DND-41 (cell line): ENCODE measurements around the gene PICK1.

Experiments used
- ATAC-seq: fragments of 200-7000 bp; cut with Tn5 transposase; 3 replicates; pipeline ENCODE4 v1.9.1; 2021; ENCODE audit warnings: low read depth; ENCODE audit not compliant: insufficient read depth
- DNase-seq: peaks from one replicate; pipeline ENCODE4 v3.0.0-alpha.2; 2020
- H2AFZ ChIP-seq: 2 replicates; pipeline ENCODE4 v1.6.0; 2012; ENCODE audit warnings: low read depth, low read length
- H3K27ac ChIP-seq: 2 replicates; pipeline ENCODE4 v1.5.1; 2012; ENCODE audit warnings: low read length, inconsistent platforms
- H3K27me3 ChIP-seq: fragments of 200-600 bp; sonication (generic); 2 replicates; pipeline ENCODE4 v1.6.0; 2012; ENCODE audit warnings: low read length, mild to moderate bottlenecking, inconsistent platforms; ENCODE audit not compliant: insufficient read depth, poor library complexity
- H3K36me3 ChIP-seq: 2 replicates; pipeline ENCODE4 v1.5.1; 2012; ENCODE audit warnings: low read length, inconsistent platforms; ENCODE audit not compliant: insufficient read depth
- H3K4me1 ChIP-seq: 2 replicates; pipeline ENCODE4 v1.5.1; 2012; ENCODE audit warnings: mild to moderate bottlenecking, low read length; ENCODE audit not compliant: insufficient read depth
- H3K4me2 ChIP-seq: 2 replicates; pipeline ENCODE4 v1.6.0; 2012; ENCODE audit warnings: mild to moderate bottlenecking, moderate library complexity, low read length, inconsistent platforms; ENCODE audit not compliant: insufficient read depth
- H3K4me3 ChIP-seq, 2 experiments: fragments of 200-600 bp in 1 of 2; shearing (Covaris generic) in 1 of 2; 2 replicates each; pipeline ENCODE4 v1.5.1; 2012 to 2016; ENCODE audit warnings: inconsistent platforms in 2 of 2, low read length in 2 of 2, mild to moderate bottlenecking in 2 of 2, low read depth in 1 of 2, moderate library complexity in 1 of 2
- H3K79me2 ChIP-seq: 2 replicates; pipeline ENCODE4 v1.6.0; 2012; ENCODE audit warnings: low read length, inconsistent platforms; ENCODE audit not compliant: insufficient read depth
- H3K9ac ChIP-seq: 2 replicates; pipeline ENCODE4 v1.6.0; 2012; ENCODE audit warnings: low read depth, mild to moderate bottlenecking, inconsistent platforms, low read length, moderate library complexity
- H3K9me3 ChIP-seq: 2 replicates; pipeline ENCODE4 v1.5.1; 2012; ENCODE audit warnings: low read length, moderate library complexity, mild to moderate bottlenecking, inconsistent platforms; ENCODE audit not compliant: insufficient read depth, severe bottlenecking
- H4K20me1 ChIP-seq: 2 replicates; pipeline ENCODE4 v1.6.0; 2012; ENCODE audit warnings: low read length; ENCODE audit not compliant: insufficient read depth
- EZH2 ChIP-seq: IDR thresholded peaks from 3 replicates; pipeline ENCODE4 v1.6.1; 2012; ENCODE audit warnings: borderline replicate concordance, low read depth, mild to moderate bottlenecking, moderate library complexity, low read length, inconsistent platforms; ENCODE audit not compliant: severe bottlenecking
- TF ChIP-seq, protein P1 (sequence below): IDR thresholded peaks from 2 replicates; pipeline ENCODE4 v1.5.1; 2012; ENCODE audit warnings: borderline replicate concordance, low read length, moderate library complexity, mild to moderate bottlenecking; ENCODE audit not compliant: poor library complexity, severe bottlenecking; ENCODE audit errors: extremely low read depth

PICK1 gene

DNA sequence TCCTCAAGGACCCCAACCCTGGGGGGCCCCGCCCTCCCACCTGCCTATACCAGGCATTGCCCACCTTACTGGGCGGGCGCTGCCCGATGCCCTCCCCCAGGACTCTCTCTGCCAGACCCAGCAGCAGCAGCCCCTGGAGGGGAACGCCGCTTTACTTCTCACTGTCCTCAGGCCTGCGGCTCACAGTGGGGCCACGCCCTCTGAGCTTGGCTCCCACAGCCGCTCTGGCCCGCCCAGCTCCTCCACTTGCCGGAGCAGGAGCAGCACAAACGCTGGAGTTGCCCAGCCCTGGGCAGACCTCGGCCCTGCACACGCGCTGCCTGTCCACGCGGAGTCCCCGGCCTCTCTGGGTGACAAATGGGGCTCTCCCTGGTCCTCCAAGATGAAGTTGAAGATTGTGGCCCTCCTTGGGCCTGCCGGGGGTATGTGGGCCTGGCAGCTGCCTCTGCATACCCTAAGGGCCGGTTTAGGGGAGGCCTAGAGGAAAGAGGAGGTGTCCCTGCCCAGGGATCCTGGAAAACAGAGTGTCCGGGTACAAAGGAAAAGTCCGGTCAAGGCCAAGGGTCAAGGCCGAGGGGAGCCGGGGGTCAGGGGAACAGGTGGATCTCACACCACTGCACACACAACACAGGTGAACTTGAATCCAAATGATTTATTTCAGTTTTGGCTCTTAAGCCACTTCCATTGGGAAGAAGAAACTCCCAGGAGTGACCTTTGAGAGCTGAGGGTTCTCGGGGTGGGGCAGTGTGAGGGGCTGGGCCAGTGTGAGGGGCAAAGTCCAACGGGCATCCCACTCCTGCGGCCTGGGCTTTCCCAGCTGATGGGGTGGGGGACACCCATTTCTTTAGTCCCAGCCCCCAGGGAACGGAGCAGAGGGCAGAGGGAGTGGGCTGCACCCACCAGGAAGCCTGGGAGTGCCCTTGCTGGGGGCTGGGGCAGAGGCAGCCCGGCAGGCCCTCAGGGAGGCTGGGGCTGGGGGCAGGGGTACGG is 54.0 kb downstream of the PICK1 start:
- DNase-seq: no peak
- no peaks in the 10 kb centered on the region for H3K4me1 ChIP-seq
- TF ChIP-seq, protein P1, sequence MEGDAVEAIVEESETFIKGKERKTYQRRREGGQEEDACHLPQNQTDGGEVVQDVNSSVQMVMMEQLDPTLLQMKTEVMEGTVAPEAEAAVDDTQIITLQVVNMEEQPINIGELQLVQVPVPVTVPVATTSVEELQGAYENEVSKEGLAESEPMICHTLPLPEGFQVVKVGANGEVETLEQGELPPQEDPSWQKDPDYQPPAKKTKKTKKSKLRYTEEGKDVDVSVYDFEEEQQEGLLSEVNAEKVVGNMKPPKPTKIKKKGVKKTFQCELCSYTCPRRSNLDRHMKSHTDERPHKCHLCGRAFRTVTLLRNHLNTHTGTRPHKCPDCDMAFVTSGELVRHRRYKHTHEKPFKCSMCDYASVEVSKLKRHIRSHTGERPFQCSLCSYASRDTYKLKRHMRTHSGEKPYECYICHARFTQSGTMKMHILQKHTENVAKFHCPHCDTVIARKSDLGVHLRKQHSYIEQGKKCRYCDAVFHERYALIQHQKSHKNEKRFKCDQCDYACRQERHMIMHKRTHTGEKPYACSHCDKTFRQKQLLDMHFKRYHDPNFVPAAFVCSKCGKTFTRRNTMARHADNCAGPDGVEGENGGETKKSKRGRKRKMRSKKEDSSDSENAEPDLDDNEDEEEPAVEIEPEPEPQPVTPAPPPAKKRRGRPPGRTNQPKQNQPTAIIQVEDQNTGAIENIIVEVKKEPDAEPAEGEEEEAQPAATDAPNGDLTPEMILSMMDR: no peak
- TF ChIP-seq EZH2: no peak
- no peak overlapping the region for H3K4me3 ChIP-seq
- no peak overlapping the region for H2AFZ ChIP-seq
- no peaks in the 10 kb centered on the region for H3K9me3 ChIP-seq
- H4K20me1 ChIP-seq: no peaks in the 10 kb centered on the region
- no peak overlapping the region for H3K4me2 ChIP-seq
- no peak for ATAC-seq
- no peak overlapping the region for H3K9ac ChIP-seq
- H3K79me2 ChIP-seq: no peaks in the 10 kb centered on the region
- H3K36me3 ChIP-seq: peaks cover 37% of the 10 kb centered on the region
- H3K27ac ChIP-seq: no peak overlapping the region
- no peaks in the 10 kb centered on the region for H3K27me3 ChIP-seq

DNA sequence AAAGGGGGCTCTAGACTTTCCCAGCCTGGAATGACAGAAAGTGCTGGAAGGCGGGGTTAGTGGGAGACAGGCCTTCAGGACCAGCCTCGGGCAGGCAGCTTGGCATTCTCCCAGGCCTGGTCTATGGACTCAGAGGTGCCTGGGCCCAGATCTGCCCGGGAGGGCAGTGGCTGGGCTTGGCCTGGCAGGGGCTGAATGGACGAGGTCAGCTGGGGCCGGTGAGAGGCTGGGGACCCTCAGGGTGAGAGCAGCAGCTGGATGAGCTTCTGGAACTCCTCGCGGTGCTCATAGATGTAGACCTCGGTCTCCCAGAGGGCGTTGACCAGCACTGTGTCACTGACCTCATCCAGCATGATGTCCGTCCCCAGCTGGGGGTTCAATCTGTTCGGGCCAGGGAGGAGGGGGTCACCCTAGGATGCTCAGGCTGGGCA is 54.7 kb downstream of the PICK1 start:
- no peak overlapping the region for H3K27ac ChIP-seq
- H3K9ac ChIP-seq: no peak overlapping the region
- H3K36me3 ChIP-seq: peaks cover 38% of the 10 kb centered on the region
- ATAC-seq (no peak), DNase-seq (no peak)
- H3K79me2 ChIP-seq: no peaks in the 10 kb centered on the region
- TF ChIP-seq EZH2: no peak
- TF ChIP-seq, protein P1: no peak
- H3K4me1 ChIP-seq: no peaks in the 10 kb centered on the region
- H3K9me3 ChIP-seq: no peaks in the 10 kb centered on the region
- H3K27me3 ChIP-seq: no peaks in the 10 kb centered on the region
- no peak overlapping the region for H3K4me3 ChIP-seq
- no peak overlapping the region for H3K4me2 ChIP-seq
- H2AFZ ChIP-seq: no peak overlapping the region
- H4K20me1 ChIP-seq: no peaks in the 10 kb centered on the region

DNA sequence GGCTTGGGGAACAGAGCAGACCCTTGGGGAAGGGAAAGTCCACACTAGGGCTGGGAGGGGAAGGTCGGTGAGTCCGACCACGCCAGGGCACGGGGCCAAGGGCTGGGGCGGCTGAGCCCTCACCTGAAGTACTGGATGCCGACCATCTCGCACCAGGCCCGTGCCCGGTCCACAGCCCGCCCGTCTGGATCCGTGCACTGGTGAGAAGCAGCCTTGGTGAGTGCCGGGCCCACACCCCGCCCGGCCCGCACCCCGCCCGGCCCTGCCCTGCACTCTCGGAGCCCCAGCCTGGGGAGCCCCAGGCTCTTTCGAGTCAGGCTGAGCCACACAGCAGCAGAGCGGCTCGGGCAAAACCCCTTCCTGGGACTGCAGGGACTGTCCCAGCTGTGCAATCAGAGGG is 55.2 kb downstream of the PICK1 start:
- no peak for DNase-seq
- Histone ChIP-seq H3K79me2 (no peaks in the 10 kb centered on the region), H3K4me2 (no peak overlapping the region), H4K20me1 (no peaks in the 10 kb centered on the region), H3K9ac (no peak overlapping the region), H3K9me3 (no peaks in the 10 kb centered on the region), H2AFZ (no peak overlapping the region), H3K4me1 (no peaks in the 10 kb centered on the region), H3K36me3 (peaks cover 38% of the 10 kb centered on the region), H3K4me3 (no peak overlapping the region), H3K27ac (no peak overlapping the region), H3K27me3 (no peaks in the 10 kb centered on the region)
- TF ChIP-seq EZH2: no peak
- TF ChIP-seq, protein P1: no peak
- no peak for ATAC-seq
